Vagina (tissue), 2 donors: ENCODE data around the gene DMD. TPM values are rescaled to one million over a fixed set of nuclear protein-coding genes. Genes with fewer than 3 reads are reported as not detected.

ENCODE experiments used
- DNase-seq, 2 donors: peaks; one replicate each; pipeline ENCODE4 v3.0.0-alpha.2; 2017; ENCODE audit errors: extremely low spot score in 2 of 2
- H3K27ac ChIP-seq: fragments of 200-600 bp; sonication (generic); one replicate; pipeline ENCODE4 v1.5.1; 2019
- H3K27me3 ChIP-seq: fragments of 200-600 bp; sonication (generic); one replicate; pipeline ENCODE4 v1.5.1; 2019
- H3K36me3 ChIP-seq, 2 donors: fragments of 200-600 bp; sonication (generic); one replicate each; pipeline ENCODE4 v1.5.1; 2017 to 2019
- H3K4me1 ChIP-seq: fragments of 200-600 bp; sonication (generic); one replicate; pipeline ENCODE4 v1.5.1; 2019
- H3K4me3 ChIP-seq, 2 donors: fragments of 200-600 bp; sonication (generic); 1 replicate in 1 of 2; 2 replicates in 1 of 2; pipeline ENCODE4 v1.5.1; 2016 to 2019
- H3K9me3 ChIP-seq: fragments of 200-600 bp; sonication (generic); one replicate; pipeline ENCODE4 v1.5.1; 2019
- CTCF ChIP-seq, 3 experiments: fragments of 450-650 bp in 2 of 3; fragments of 200-600 bp in 1 of 3; sonication (generic) in 1 of 3; IDR thresholded peaks; one replicate each; pipeline ENCODE4 v1.5.1; 2017 to 2019; ENCODE audit warnings: antibody characterized with exemption in 3 of 3, mild to moderate bottlenecking in 2 of 3, moderate library complexity in 2 of 3
- POLR2A ChIP-seq, 2 donors: fragments of 450-650 bp; IDR thresholded peaks; one replicate each; pipeline ENCODE4 v1.6.1; 2017; ENCODE audit warnings: antibody characterized with exemption in 2 of 2, mild to moderate bottlenecking in 2 of 2, moderate library complexity in 2 of 2
- POLR2AphosphoS5 ChIP-seq, 2 donors: sonication (generic); formaldehyde crosslinking; IDR thresholded peaks; one replicate each; pipeline ENCODE4 v1.9.0; 2017; ENCODE audit warnings: antibody characterized with exemption in 2 of 2, mild to moderate bottlenecking in 2 of 2, low read depth in 1 of 2; ENCODE audit not compliant: insufficient read depth in 1 of 2
- intact Hi-C: fragments of 100-400 bp; cut with DNase I; formaldehyde crosslinking; loops from one replicate; pipeline ENCODE4 v1.15.1; 2023
- total RNA-seq: library from RNA; depleted of rRNA; stranded (reverse); fragments of >200 nt; gene quantifications from one replicate; pipeline ENCODE4 v1.2.3, GENCODE V29; 2016

DMD gene
- total RNA-seq, 1 donor from 2014 or later, result 25.8 TPM

- no peaks in the 10 kb centered on the region for H3K4me1 ChIP-seq
- no peak for DNase-seq
- H3K4me3 ChIP-seq, result no peak overlapping the region
- no peaks in the 10 kb centered on the region for H3K36me3 ChIP-seq
- no peak overlapping the region for H3K27ac ChIP-seq
- no peaks in the 10 kb centered on the region for H3K27me3 ChIP-seq
- intact Hi-C loops, result no loop called here
- TF ChIP-seq POLR2A (IDR thresholded peaks at IDR 0.05) (no peak), CTCF (IDR thresholded peaks at IDR 0.05) (no peak), POLR2AphosphoS5 (IDR thresholded peaks at IDR 0.05; ENCODE audit: insufficient read depth in 1 of 2, low read depth in 1 of 2) (no peak)
- no peaks in the 10 kb centered on the region for H3K9me3 ChIP-seq
Measured at GRCh38 chrX:31663172-31663571, 1548.2 kb downstream of the DMD start.

- intact Hi-C loops, result no loop called here
- Histone ChIP-seq H3K4me1 (no peaks in the 10 kb centered on the region), H3K9me3 (no peaks in the 10 kb centered on the region), H3K36me3 (no peaks in the 10 kb centered on the region), H3K4me3 (no peak overlapping the region), H3K27ac (no peak overlapping the region), H3K27me3 (no peaks in the 10 kb centered on the region)
- no peak for DNase-seq
- TF ChIP-seq POLR2A (IDR thresholded peaks at IDR 0.05) (no peak), POLR2AphosphoS5 (IDR thresholded peaks at IDR 0.05; ENCODE audit: insufficient read depth in 1 of 2, low read depth in 1 of 2) (no peak), CTCF (IDR thresholded peaks at IDR 0.05) (no peak)
Measured at GRCh38 chrX:31661280-31661810, 1550.0 kb downstream of the DMD start.

- Histone ChIP-seq H3K9me3 (no peaks in the 10 kb centered on the region), H3K36me3 (no peaks in the 10 kb centered on the region), H3K4me1 (no peaks in the 10 kb centered on the region), H3K27me3 (no peaks in the 10 kb centered on the region), H3K4me3 (no peak overlapping the region), H3K27ac (no peak overlapping the region)
- TF ChIP-seq CTCF (IDR thresholded peaks at IDR 0.05) (peak in 1 of 3 experiments; percentile 11), POLR2AphosphoS5 (IDR thresholded peaks at IDR 0.05; ENCODE audit: insufficient read depth in 1 of 2, low read depth in 1 of 2) (no peak)
- intact Hi-C loops, result no loop called here
- no peak for DNase-seq
Measured at GRCh38 chrX:31658360-31658759, 1553.0 kb downstream of the DMD start.

GRCh38 chrX:31656013-31656412 lies 1555.3 kb downstream of the DMD start:
- no peak overlapping the region for H3K4me3 ChIP-seq
- intact Hi-C loops, result no loop called here
- H3K4me1 ChIP-seq, result no peaks in the 10 kb centered on the region
- no peak overlapping the region for H3K27ac ChIP-seq
- H3K27me3 ChIP-seq, result no peaks in the 10 kb centered on the region
- no peak for DNase-seq
- no peaks in the 10 kb centered on the region for H3K9me3 ChIP-seq
- no peak for TF ChIP-seq POLR2AphosphoS5 (IDR thresholded peaks at IDR 0.05; ENCODE audit: insufficient read depth in 1 of 2, low read depth in 1 of 2)
- TF ChIP-seq CTCF (IDR thresholded peaks at IDR 0.05), result no peak
- no peak for TF ChIP-seq POLR2A (IDR thresholded peaks at IDR 0.05)
- H3K36me3 ChIP-seq, result no peaks in the 10 kb centered on the region

- no peak overlapping the region for H3K27ac ChIP-seq
- H3K36me3 ChIP-seq, result no peaks in the 10 kb centered on the region
- no peak for TF ChIP-seq POLR2AphosphoS5 (IDR thresholded peaks at IDR 0.05; ENCODE audit: insufficient read depth in 1 of 2, low read depth in 1 of 2)
- no peak for TF ChIP-seq POLR2A (IDR thresholded peaks at IDR 0.05)
- no peaks in the 10 kb centered on the region for H3K9me3 ChIP-seq
- no peak overlapping the region for H3K4me3 ChIP-seq
- H3K4me1 ChIP-seq, result no peaks in the 10 kb centered on the region
- DNase-seq, result no peak
- intact Hi-C loops, result no loop called here
- no peaks in the 10 kb centered on the region for H3K27me3 ChIP-seq
Measured at GRCh38 chrX:31653422-31653821, 1557.9 kb downstream of the DMD start.
